KMS-11 (cell line): ENCODE data around the gene CENPP.

Source experiments
- H2AFZ ChIP-seq: fragments of 200-600 bp; sonication (generic); 2 replicates; pipeline ENCODE4 v1.6.1; 2016; ENCODE audit warnings: antibody characterized with exemption, mixed run types, low read depth
- H3K27ac ChIP-seq: fragments of 200-600 bp; sonication (generic); 2 replicates; pipeline ENCODE4 v1.6.1; 2016; ENCODE audit warnings: mild to moderate bottlenecking, mixed run types
- H3K27me3 ChIP-seq: fragments of 200-600 bp; sonication (generic); 2 replicates; pipeline ENCODE4 v1.6.1; 2017; ENCODE audit warnings: mild to moderate bottlenecking, low read depth, mixed run types, moderate library complexity; ENCODE audit not compliant: insufficient read depth
- H3K36me3 ChIP-seq: fragments of 200-600 bp; sonication (generic); 2 replicates; pipeline ENCODE4 v1.6.1; 2017; ENCODE audit warnings: mild to moderate bottlenecking, mixed run types; ENCODE audit not compliant: insufficient read depth
- H3K4me1 ChIP-seq: fragments of 200-600 bp; sonication (generic); 2 replicates; pipeline ENCODE4 v1.6.1; 2016; ENCODE audit warnings: mild to moderate bottlenecking, low read depth, mixed run types; ENCODE audit not compliant: poor library complexity, severe bottlenecking
- H3K4me2 ChIP-seq: fragments of 200-600 bp; sonication (generic); 2 replicates; pipeline ENCODE4 v1.7.0; 2016; ENCODE audit warnings: mild to moderate bottlenecking, mixed run types
- H3K4me3 ChIP-seq: fragments of 200-600 bp; sonication (generic); IDR thresholded peaks from 2 replicates; pipeline ENCODE4 v1.6.1; 2017; ENCODE audit warnings: low read depth, low read length, mixed read lengths; ENCODE audit not compliant: insufficient read depth
- H3K79me2 ChIP-seq: fragments of 200-600 bp; sonication (generic); 2 replicates; pipeline ENCODE4 v1.6.1; 2016; ENCODE audit warnings: low read depth, mixed run types; ENCODE audit not compliant: insufficient read depth
- H3K9ac ChIP-seq: fragments of 200-600 bp; sonication (generic); 2 replicates; pipeline ENCODE4 v1.6.1; 2016; ENCODE audit warnings: mild to moderate bottlenecking, mixed run types
- H4K20me1 ChIP-seq: fragments of 200-600 bp; sonication (generic); 2 replicates; pipeline ENCODE4 v1.6.1; 2016; ENCODE audit warnings: mild to moderate bottlenecking, mixed run types; ENCODE audit not compliant: insufficient read depth
- CTCF ChIP-seq: fragments of 200-600 bp; sonication (generic); conservative IDR thresholded peaks from 2 replicates; pipeline ENCODE4 v1.6.1; 2017; ENCODE audit warnings: low read depth, mild to moderate bottlenecking, antibody characterized with exemption, low read length, moderate library complexity, mixed read lengths

The CENPP gene

GRCh38 chr9:92478783-92479182, 153.0 kb downstream of the CENPP start:
- H3K27me3 ChIP-seq, result no peaks in the 10 kb centered on the region
- H2AFZ ChIP-seq, result no peak overlapping the region
- no peaks in the 10 kb centered on the region for H3K4me1 ChIP-seq
- no peaks in the 10 kb centered on the region for H3K79me2 ChIP-seq
- no peak overlapping the region for H3K4me3 ChIP-seq
- no peaks in the 10 kb centered on the region for H3K36me3 ChIP-seq
- no peak for TF ChIP-seq CTCF
- H3K9ac ChIP-seq, result no peak overlapping the region
- no peak overlapping the region for H3K4me2 ChIP-seq
- no peak overlapping the region for H3K27ac ChIP-seq
- H4K20me1 ChIP-seq, result no peaks in the 10 kb centered on the region

DNA sequence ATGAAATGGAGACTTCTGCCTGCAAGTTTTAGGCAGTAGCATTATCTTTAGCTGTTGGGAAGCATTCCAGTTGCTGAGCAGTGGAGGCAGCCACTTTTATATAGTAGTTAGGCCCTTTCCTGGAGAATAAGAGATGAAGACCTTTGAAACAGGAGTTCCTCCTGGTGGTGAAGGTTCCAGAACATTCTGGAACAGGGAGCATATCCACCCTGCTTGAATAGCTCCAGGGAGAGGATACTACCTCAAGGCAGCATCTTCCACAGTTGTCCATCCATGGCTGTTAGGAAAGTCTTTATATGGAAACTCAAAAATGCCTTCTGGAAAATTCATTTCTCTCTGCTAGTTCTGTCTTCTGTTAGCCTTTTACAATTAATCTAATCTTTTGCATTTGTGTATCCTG, 153.6 kb downstream of the CENPP start:
- no peaks in the 10 kb centered on the region for H3K79me2 ChIP-seq
- TF ChIP-seq CTCF, result no peak
- H3K27me3 ChIP-seq, result no peaks in the 10 kb centered on the region
- no peaks in the 10 kb centered on the region for H4K20me1 ChIP-seq
- H3K4me1 ChIP-seq, result no peaks in the 10 kb centered on the region
- no peak overlapping the region for H3K4me2 ChIP-seq
- no peaks in the 10 kb centered on the region for H3K36me3 ChIP-seq
- no peak overlapping the region for H3K9ac ChIP-seq
- no peak overlapping the region for H3K27ac ChIP-seq
- H2AFZ ChIP-seq, result no peak overlapping the region
- no peak overlapping the region for H3K4me3 ChIP-seq

DNA sequence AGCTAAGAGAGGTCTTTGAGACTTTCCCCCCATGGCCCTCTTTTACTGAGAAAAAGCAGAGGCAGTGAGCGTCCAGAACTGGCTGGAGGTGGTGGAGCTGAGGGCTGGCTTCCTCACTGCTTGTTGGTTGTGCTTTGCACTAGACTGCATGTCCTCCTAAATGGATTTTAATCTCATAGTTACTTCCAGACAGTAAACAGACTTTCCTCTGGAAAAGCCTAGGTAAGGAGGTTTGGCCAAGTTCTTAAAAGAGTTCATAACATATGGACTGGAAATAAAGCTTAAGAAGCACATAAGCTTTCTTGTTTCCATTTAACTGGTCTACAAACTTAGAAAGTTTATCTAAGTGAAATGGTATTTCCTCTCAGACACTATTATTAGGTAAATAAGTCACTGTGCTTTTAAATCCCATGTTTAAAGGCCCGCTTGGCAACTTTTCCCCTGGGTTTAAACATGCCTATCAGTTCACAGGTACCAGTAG, 154.6 kb downstream of the CENPP start:
- Histone ChIP-seq H3K27ac (no peak overlapping the region), H3K4me3 (no peak overlapping the region), H3K4me2 (no peak overlapping the region), H3K36me3 (no peaks in the 10 kb centered on the region), H4K20me1 (no peaks in the 10 kb centered on the region), H3K9ac (no peak overlapping the region), H2AFZ (no peak overlapping the region), H3K4me1 (no peaks in the 10 kb centered on the region), H3K27me3 (no peaks in the 10 kb centered on the region), H3K79me2 (no peaks in the 10 kb centered on the region)
- TF ChIP-seq CTCF, result no peak

GRCh38 chr9:92480986-92481633, 155.4 kb downstream of the CENPP start:
- Histone ChIP-seq H3K4me3 (no peak overlapping the region), H4K20me1 (no peaks in the 10 kb centered on the region), H3K27ac (no peak overlapping the region), H2AFZ (no peak overlapping the region), H3K27me3 (no peaks in the 10 kb centered on the region), H3K79me2 (no peaks in the 10 kb centered on the region), H3K36me3 (no peaks in the 10 kb centered on the region), H3K4me1 (no peaks in the 10 kb centered on the region), H3K4me2 (no peak overlapping the region), H3K9ac (no peak overlapping the region)
- TF ChIP-seq CTCF, result no peak
